SK-N-SH treated with all-trans-retinoic acid at 6 μM for 48 hours (cell line): ENCODE results near the gene ARHGEF16.

Source experiments
- ATAC-seq: fragments of 200-7000 bp; cut with Tn5 transposase; 3 replicates; pipeline ENCODE4 v1.9.1; 2020; ENCODE audit warnings: mild to moderate bottlenecking, moderate library complexity
- ARNTL ChIP-seq: fragments of 450-650 bp; formaldehyde crosslinking; IDR thresholded peaks from 2 replicates; pipeline ENCODE4 v1.5.0; 2020; ENCODE audit warnings: low read depth, mild to moderate bottlenecking, moderate library complexity, borderline replicate concordance
- CSDC2 ChIP-seq: fragments of 250-450 bp; sonication (Bioruptor Pico); IDR thresholded peaks from 2 replicates; pipeline ENCODE4 v1.5.0; 2020; ENCODE audit warnings: mild to moderate bottlenecking, moderate library complexity
- ESRRG ChIP-seq: fragments of 250-450 bp; sonication (Bioruptor Pico); IDR thresholded peaks from 2 replicates; pipeline ENCODE4 v1.6.1; 2021; ENCODE audit warnings: mild to moderate bottlenecking
- GLIS3 ChIP-seq: fragments of 250-450 bp; sonication (Bioruptor Pico); IDR thresholded peaks from 2 replicates; pipeline ENCODE4 v1.5.0; 2020; ENCODE audit warnings: mild to moderate bottlenecking, moderate library complexity
- ISL1 ChIP-seq: fragments of 250-450 bp; sonication (Bioruptor Pico); IDR thresholded peaks from 2 replicates; pipeline ENCODE4 v2.1.2; 2022; ENCODE audit warnings: mild to moderate bottlenecking, moderate library complexity
- OSR1 ChIP-seq: fragments of 250-450 bp; sonication (Bioruptor Pico); IDR thresholded peaks from 2 replicates; pipeline ENCODE4 v1.8.0; 2022; ENCODE audit warnings: moderate library complexity, mild to moderate bottlenecking, inconsistent platforms
- RARB ChIP-seq: fragments of 250-450 bp; sonication (Bioruptor Pico); IDR thresholded peaks from 2 replicates; pipeline ENCODE4 v1.8.0; 2021; ENCODE audit warnings: mild to moderate bottlenecking, moderate library complexity
- SNAI2 ChIP-seq: fragments of 250-450 bp; sonication (Bioruptor Pico); IDR thresholded peaks from 2 replicates; pipeline ENCODE4 v1.5.0; 2020; ENCODE audit warnings: mild to moderate bottlenecking, moderate library complexity
- TCF4 ChIP-seq: fragments of 250-450 bp; sonication (Bioruptor Pico); IDR thresholded peaks from 2 replicates; pipeline ENCODE4 v1.8.0; 2021; ENCODE audit warnings: mild to moderate bottlenecking, moderate library complexity, borderline replicate concordance
- TOX ChIP-seq: fragments of 250-450 bp; sonication (Bioruptor Pico); IDR thresholded peaks from 2 replicates; pipeline ENCODE4 v1.8.0; 2021; ENCODE audit warnings: mild to moderate bottlenecking, moderate library complexity, borderline replicate concordance
- ZC3H10 ChIP-seq: fragments of 250-450 bp; sonication (Bioruptor Pico); IDR thresholded peaks from 2 replicates; pipeline ENCODE4 v1.5.1; 2021; ENCODE audit warnings: mild to moderate bottlenecking, moderate library complexity
- ZFP3 ChIP-seq: fragments of 250-450 bp; sonication (Bioruptor Pico); IDR thresholded peaks from 2 replicates; pipeline ENCODE4 v1.5.0; 2020; ENCODE audit warnings: mild to moderate bottlenecking, moderate library complexity
- ZNF565 ChIP-seq: fragments of 450-650 bp; formaldehyde crosslinking; conservative IDR thresholded peaks from 2 replicates; pipeline ENCODE4 v1.5.0; 2020; ENCODE audit warnings: low read depth, mild to moderate bottlenecking, moderate library complexity
- ZNF70 ChIP-seq: fragments of 450-650 bp; formaldehyde crosslinking; IDR thresholded peaks from 2 replicates; pipeline ENCODE4 v1.5.0; 2020; ENCODE audit warnings: mild to moderate bottlenecking, moderate library complexity
- ZNF8 ChIP-seq: fragments of 450-650 bp; formaldehyde crosslinking; IDR thresholded peaks from 2 replicates; pipeline ENCODE4 v1.5.0; 2020; ENCODE audit warnings: mild to moderate bottlenecking, moderate library complexity
- TF ChIP-seq, protein P1 (sequence below): fragments of 250-450 bp; sonication (Bioruptor Pico); IDR thresholded peaks from 2 replicates; pipeline ENCODE4 v1.8.0; 2021; ENCODE audit warnings: low read depth, mild to moderate bottlenecking, moderate library complexity, borderline replicate concordance
- TF ChIP-seq, protein P2 (sequence below): fragments of 250-450 bp; sonication (Bioruptor Pico); IDR thresholded peaks from 2 replicates; pipeline ENCODE4 v1.5.0; 2020; ENCODE audit warnings: mild to moderate bottlenecking, moderate library complexity
- TF ChIP-seq, protein P3 (sequence below): fragments of 250-450 bp; sonication (Bioruptor Pico); IDR thresholded peaks from 2 replicates; pipeline ENCODE4 v1.5.1; 2020; ENCODE audit warnings: low read depth, mild to moderate bottlenecking, moderate library complexity
- TF ChIP-seq, protein P4 (sequence below): fragments of 250-450 bp; sonication (Bioruptor Pico); IDR thresholded peaks from 2 replicates; pipeline ENCODE4 v1.8.0; 2020; ENCODE audit warnings: mild to moderate bottlenecking, moderate library complexity, borderline replicate concordance
- TF ChIP-seq, protein P5 (sequence below): fragments of 250-450 bp; sonication (Bioruptor Pico); IDR thresholded peaks from 2 replicates; pipeline ENCODE4 v1.5.1; 2021; ENCODE audit warnings: mild to moderate bottlenecking, moderate library complexity

ARHGEF16 gene

DNA sequence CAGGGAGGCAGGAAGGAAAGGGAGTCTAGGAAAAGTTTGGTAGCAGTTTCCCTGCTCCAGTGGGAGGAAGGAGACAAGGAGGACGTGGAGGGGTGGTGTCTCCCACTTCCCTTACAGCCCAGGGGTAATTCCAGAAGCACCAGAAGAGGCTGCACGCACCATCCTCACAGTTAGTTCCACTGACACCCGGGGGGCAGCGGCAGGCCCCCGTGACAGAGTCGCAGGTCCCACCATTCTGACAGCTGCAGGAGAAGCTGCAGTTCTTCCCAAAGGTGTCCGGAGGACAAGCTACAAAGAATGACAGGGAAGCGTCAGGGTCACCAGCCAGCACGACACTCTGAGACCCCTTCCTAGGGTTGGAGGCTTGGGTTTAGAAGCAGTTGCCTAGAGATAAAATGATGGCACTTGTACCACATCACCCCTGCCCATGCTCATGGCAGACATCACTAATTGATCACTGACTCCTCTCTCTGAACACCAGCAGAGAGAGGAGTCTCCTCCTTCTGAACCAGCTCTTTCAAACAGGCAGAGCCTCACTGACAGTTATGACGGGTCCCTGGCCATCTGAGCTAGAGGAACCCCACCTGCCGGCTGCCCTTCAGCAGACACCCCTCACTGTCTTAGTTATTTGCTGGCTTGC, 53.3 kb downstream of the ARHGEF16 start:
- no peak for ATAC-seq

DNA sequence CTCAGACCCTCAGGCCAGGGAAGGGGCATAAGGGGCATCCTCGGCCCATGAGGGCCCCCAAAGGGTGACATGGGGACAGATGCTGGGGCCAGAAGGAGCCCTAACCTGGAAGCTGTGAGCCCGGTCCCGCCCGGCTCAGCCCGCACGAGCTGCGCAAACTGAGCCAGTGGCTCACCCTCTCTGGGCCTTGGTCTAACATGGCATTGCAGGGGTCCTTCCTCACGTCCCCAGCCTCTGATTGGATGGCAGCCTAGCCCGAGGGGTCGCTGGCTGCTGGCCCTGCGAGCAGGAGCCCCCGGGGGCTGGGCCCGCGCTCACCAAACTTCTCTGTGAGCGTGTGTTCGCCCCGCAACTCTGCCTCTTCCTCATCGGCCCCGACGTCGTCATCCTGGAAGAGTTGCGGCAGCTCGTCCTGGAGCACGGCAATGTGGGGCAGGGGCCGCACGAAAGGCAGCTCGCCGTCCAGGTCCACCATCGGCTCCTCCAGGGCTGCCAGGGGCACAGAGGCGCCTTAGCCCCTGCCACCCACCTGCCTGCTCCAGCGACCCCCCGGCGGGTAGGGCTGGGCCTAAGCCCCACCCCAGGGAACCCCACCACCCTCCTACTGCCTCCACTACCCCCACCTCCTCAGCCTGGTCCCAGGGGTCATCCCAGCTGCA, 54.4 kb downstream of the ARHGEF16 start:
- no peak for TF ChIP-seq ZNF565
- TF ChIP-seq TOX (CRISPR knock-in tag), result no peak
- TF ChIP-seq ZNF8 (CRISPR knock-in tag), result no peak
- no peak for TF ChIP-seq CSDC2 (CRISPR knock-in tag)
- no peak for TF ChIP-seq OSR1 (CRISPR knock-in tag)
- no peak for TF ChIP-seq RARB (CRISPR knock-in tag)
- TF ChIP-seq ESRRG (CRISPR knock-in tag), result no peak
- TF ChIP-seq ZC3H10 (CRISPR knock-in tag), result no peak
- TF ChIP-seq, protein P1, sequence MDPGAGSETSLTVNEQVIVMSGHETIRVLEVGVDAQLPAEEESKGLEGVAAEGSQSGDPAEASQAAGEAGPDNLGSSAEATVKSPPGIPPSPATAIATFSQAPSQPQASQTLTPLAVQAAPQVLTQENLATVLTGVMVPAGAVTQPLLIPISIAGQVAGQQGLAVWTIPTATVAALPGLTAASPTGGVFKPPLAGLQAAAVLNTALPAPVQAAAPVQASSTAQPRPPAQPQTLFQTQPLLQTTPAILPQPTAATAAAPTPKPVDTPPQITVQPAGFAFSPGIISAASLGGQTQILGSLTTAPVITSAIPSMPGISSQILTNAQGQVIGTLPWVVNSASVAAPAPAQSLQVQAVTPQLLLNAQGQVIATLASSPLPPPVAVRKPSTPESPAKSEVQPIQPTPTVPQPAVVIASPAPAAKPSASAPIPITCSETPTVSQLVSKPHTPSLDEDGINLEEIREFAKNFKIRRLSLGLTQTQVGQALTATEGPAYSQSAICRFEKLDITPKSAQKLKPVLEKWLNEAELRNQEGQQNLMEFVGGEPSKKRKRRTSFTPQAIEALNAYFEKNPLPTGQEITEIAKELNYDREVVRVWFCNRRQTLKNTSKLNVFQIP, result no peak
- TF ChIP-seq TCF4 (CRISPR knock-in tag), result no peak
- TF ChIP-seq, protein P2, sequence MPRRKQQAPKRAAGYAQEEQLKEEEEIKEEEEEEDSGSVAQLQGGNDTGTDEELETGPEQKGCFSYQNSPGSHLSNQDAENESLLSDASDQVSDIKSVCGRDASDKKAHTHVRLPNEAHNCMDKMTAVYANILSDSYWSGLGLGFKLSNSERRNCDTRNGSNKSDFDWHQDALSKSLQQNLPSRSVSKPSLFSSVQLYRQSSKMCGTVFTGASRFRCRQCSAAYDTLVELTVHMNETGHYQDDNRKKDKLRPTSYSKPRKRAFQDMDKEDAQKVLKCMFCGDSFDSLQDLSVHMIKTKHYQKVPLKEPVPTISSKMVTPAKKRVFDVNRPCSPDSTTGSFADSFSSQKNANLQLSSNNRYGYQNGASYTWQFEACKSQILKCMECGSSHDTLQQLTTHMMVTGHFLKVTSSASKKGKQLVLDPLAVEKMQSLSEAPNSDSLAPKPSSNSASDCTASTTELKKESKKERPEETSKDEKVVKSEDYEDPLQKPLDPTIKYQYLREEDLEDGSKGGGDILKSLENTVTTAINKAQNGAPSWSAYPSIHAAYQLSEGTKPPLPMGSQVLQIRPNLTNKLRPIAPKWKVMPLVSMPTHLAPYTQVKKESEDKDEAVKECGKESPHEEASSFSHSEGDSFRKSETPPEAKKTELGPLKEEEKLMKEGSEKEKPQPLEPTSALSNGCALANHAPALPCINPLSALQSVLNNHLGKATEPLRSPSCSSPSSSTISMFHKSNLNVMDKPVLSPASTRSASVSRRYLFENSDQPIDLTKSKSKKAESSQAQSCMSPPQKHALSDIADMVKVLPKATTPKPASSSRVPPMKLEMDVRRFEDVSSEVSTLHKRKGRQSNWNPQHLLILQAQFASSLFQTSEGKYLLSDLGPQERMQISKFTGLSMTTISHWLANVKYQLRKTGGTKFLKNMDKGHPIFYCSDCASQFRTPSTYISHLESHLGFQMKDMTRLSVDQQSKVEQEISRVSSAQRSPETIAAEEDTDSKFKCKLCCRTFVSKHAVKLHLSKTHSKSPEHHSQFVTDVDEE (CRISPR knock-in tag), result no peak
- TF ChIP-seq SNAI2 (CRISPR knock-in tag), result no peak
- TF ChIP-seq ZNF70 (CRISPR knock-in tag), result no peak

More for the DNA sequence above, 53.3 kb downstream of the ARHGEF16 start:
- TF ChIP-seq CSDC2 (CRISPR knock-in tag), result no peak
- no peak for TF ChIP-seq ZNF70 (CRISPR knock-in tag)
- TF ChIP-seq, protein P1, result no peak
- TF ChIP-seq ZNF565, result no peak
- TF ChIP-seq OSR1 (CRISPR knock-in tag), result no peak
- no peak for TF ChIP-seq ZNF8 (CRISPR knock-in tag)
- TF ChIP-seq, protein P3, sequence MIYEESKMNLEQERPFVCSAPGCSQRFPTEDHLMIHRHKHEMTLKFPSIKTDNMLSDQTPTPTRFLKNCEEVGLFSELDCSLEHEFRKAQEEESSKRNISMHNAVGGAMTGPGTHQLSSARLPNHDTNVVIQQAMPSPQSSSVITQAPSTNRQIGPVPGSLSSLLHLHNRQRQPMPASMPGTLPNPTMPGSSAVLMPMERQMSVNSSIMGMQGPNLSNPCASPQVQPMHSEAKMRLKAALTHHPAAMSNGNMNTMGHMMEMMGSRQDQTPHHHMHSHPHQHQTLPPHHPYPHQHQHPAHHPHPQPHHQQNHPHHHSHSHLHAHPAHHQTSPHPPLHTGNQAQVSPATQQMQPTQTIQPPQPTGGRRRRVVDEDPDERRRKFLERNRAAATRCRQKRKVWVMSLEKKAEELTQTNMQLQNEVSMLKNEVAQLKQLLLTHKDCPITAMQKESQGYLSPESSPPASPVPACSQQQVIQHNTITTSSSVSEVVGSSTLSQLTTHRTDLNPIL, result no peak

DNA sequence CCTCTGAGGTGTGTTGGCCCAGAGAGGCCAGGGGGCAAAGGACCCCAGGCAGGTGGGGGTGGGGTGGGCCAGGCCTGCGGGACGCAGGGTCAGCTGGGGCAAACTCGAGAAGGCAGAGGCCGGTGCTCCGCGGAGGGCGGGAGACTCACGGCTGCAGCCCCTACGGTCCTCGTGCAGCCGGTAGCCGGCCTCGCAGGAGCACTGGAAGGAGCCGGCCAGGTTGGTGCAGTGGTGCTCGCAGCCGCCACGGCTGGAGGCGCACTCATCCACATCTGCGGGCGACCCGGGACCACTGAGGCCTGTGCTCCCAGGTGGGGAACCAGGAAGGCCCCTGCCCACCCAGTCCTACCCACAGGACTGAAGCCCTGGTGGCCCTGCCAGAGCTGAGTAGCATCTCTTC, 55.3 kb downstream of the ARHGEF16 start:
- no peak for ATAC-seq
- TF ChIP-seq ZNF8 (CRISPR knock-in tag) (no peak), ISL1 (CRISPR knock-in tag) (no peak), ARNTL (CRISPR knock-in tag) (no peak), ZC3H10 (CRISPR knock-in tag) (no peak), ZFP3 (no peak), GLIS3 (CRISPR knock-in tag) (no peak)
- TF ChIP-seq, protein P4, sequence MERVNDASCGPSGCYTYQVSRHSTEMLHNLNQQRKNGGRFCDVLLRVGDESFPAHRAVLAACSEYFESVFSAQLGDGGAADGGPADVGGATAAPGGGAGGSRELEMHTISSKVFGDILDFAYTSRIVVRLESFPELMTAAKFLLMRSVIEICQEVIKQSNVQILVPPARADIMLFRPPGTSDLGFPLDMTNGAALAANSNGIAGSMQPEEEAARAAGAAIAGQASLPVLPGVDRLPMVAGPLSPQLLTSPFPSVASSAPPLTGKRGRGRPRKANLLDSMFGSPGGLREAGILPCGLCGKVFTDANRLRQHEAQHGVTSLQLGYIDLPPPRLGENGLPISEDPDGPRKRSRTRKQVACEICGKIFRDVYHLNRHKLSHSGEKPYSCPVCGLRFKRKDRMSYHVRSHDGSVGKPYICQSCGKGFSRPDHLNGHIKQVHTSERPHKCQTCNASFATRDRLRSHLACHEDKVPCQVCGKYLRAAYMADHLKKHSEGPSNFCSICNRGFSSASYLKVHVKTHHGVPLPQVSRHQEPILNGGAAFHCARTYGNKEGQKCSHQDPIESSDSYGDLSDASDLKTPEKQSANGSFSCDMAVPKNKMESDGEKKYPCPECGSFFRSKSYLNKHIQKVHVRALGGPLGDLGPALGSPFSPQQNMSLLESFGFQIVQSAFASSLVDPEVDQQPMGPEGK (CRISPR knock-in tag), result no peak
- TF ChIP-seq, protein P5, sequence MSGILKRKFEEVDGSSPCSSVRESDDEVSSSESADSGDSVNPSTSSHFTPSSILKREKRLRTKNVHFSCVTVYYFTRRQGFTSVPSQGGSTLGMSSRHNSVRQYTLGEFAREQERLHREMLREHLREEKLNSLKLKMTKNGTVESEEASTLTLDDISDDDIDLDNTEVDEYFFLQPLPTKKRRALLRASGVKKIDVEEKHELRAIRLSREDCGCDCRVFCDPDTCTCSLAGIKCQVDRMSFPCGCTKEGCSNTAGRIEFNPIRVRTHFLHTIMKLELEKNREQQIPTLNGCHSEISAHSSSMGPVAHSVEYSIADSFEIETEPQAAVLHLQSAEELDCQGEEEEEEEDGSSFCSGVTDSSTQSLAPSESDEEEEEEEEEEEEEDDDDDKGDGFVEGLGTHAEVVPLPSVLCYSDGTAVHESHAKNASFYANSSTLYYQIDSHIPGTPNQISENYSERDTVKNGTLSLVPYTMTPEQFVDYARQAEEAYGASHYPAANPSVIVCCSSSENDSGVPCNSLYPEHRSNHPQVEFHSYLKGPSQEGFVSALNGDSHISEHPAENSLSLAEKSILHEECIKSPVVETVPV (CRISPR knock-in tag), result no peak
- TF ChIP-seq, protein P2 (CRISPR knock-in tag), result no peak
- TF ChIP-seq, all 23 proteins: peak for 0

More for the DNA sequence above, 54.4 kb downstream of the ARHGEF16 start:
- no peak for ATAC-seq
